ENCODE results near the gene TRIOBP.
A peak's percentile ranks its signal among the peaks of the same experiment; 100 is the strongest.

The TRIOBP gene

GRCh38 chr22:37664249-37665101 is 32.4 kb upstream of the TRIOBP start:
- no peak for DNase-seq

GRCh38 chr22:37665487-37665886 is 31.4 kb upstream of the TRIOBP start:
- DNase-seq = no peak

- DNase-seq = no peak
These were observed 27.3 kb upstream of the TRIOBP start for GRCh38 chr22:37669586-37669985.

GRCh38 chr22:37672206-37672919 is 24.5 kb upstream of the TRIOBP start:
- no peak for DNase-seq

- no peak for DNase-seq
These were observed 23.9 kb upstream of the TRIOBP start for GRCh38 chr22:37672920-37673455.

- DNase-seq = no peak
These were observed 22.6 kb upstream of the TRIOBP start for GRCh38 chr22:37674248-37674647.

GRCh38 chr22:37674951-37675929 is 21.6 kb upstream of the TRIOBP start, which contains the start of gene LGALS1:
TSS of gene LGALS1 (plus strand) at chr22:37675636. CDS start at chr22:37675703, 67 bp downstream.
- peak; percentile 38 to 65 for DNase-seq

GRCh38 chr22:37675930-37676735 is 20.7 kb upstream of the TRIOBP start:
- DNase-seq = no peak

- peak; percentile 69 to 77 for DNase-seq
These were observed 19.9 kb upstream of the TRIOBP start for GRCh38 chr22:37676736-37677492.

- no peak for DNase-seq
These were observed 19.3 kb upstream of the TRIOBP start for GRCh38 chr22:37677493-37677974.

- no peak for DNase-seq
These were observed 18.5 kb upstream of the TRIOBP start for GRCh38 chr22:37678372-37678771.

GRCh38 chr22:37679670-37680069 is 17.2 kb upstream of the TRIOBP start:
- DNase-seq = no peak

- no peak for DNase-seq
These were observed 16.5 kb upstream of the TRIOBP start for GRCh38 chr22:37680191-37680851.

GRCh38 chr22:37681001-37681424 is 15.8 kb upstream of the TRIOBP start:
- no peak for DNase-seq

GRCh38 chr22:37681556-37682049 is 15.2 kb upstream of the TRIOBP start:
- peak; percentile 43 to 50 for DNase-seq

- DNase-seq = no peak
These were observed 11.8 kb upstream of the TRIOBP start for GRCh38 chr22:37684803-37685615.

- DNase-seq = peak; percentile 78 to 79
These were observed 10.6 kb upstream of the TRIOBP start, which contains the start of gene NOL12 for GRCh38 chr22:37686002-37686982. TSS of gene NOL12 (plus strand) at chr22:37686343. CDS start at chr22:37686393, 50 bp downstream.

- no peak for DNase-seq
These were observed 6.4 kb upstream of the TRIOBP start for GRCh38 chr22:37690407-37690806.

Measured in NCI-H2081 (cell line).